OCI-LY7 (cell line): ENCODE data around the gene TREML1. TPM values are rescaled to one million over a fixed set of nuclear protein-coding genes. Genes with fewer than 3 reads are reported as not detected.

Experiments used
- BruUV-seq: library from RNA; stranded (reverse); fragments of 400-500 nt; replicated peaks from 2 replicates; lab custom pipeline; 2021; lab: Mats Ljungman, UMichigan
- CTCF ChIA-PET: fragments of 300-600 bp; sonication (Branson Sonifier 250); formaldehyde crosslinking; loops from one replicate; lab custom pipeline; 2022; ENCODE audit warnings: antibody characterized with exemption; ENCODE audit not compliant: unreplicated experiment; lab: Charles Lee
- POLR2A ChIA-PET: fragments of 300-600 bp; sonication (Branson Sonifier 250); formaldehyde crosslinking; loops from one replicate; lab custom pipeline; 2022; ENCODE audit warnings: antibody characterized with exemption; lab: Charles Lee
- DNase-seq: peaks from one replicate; pipeline ENCODE4 v3.0.0-alpha.2; 2015; ENCODE audit warnings: low spot score
- H2AFZ ChIP-seq: fragments of 200-600 bp; sonication (generic), shearing (Covaris generic); 2 replicates; pipeline ENCODE4 v1.6.1; 2014; ENCODE audit warnings: mild to moderate bottlenecking, antibody characterized with exemption, low read length, moderate library complexity
- H3K27ac ChIP-seq: fragments of 200-600 bp; sonication (generic); 2 replicates; pipeline ENCODE4 v1.5.1; 2014; ENCODE audit warnings: mixed run types, low read depth, mild to moderate bottlenecking, moderate library complexity, low read length, inconsistent platforms; ENCODE audit not compliant: poor library complexity, severe bottlenecking
- H3K36me3 ChIP-seq: fragments of 200-600 bp; sonication (generic); 2 replicates; pipeline ENCODE4 v1.6.1; 2014; ENCODE audit warnings: mild to moderate bottlenecking, antibody characterized with exemption, low read length, moderate library complexity, mixed read lengths; ENCODE audit not compliant: insufficient read depth
- H3K4me1 ChIP-seq: fragments of 200-600 bp; sonication (generic); 2 replicates; pipeline ENCODE4 v1.5.1; 2014; ENCODE audit warnings: mild to moderate bottlenecking, low read length; ENCODE audit not compliant: insufficient read depth, poor library complexity, severe bottlenecking
- H3K4me2 ChIP-seq: fragments of 200-600 bp; sonication (generic); 2 replicates; pipeline ENCODE4 v1.6.1; 2014; ENCODE audit warnings: mild to moderate bottlenecking, low read length
- H3K4me3 ChIP-seq: fragments of 200-600 bp; sonication (generic); 2 replicates; pipeline ENCODE4 v1.5.1; 2014; ENCODE audit warnings: mild to moderate bottlenecking, low read depth, low read length; ENCODE audit not compliant: poor library complexity, severe bottlenecking
- H3K79me2 ChIP-seq: fragments of 200-600 bp; sonication (generic); 2 replicates; pipeline ENCODE4 v1.6.1; 2016; ENCODE audit warnings: low read depth, mild to moderate bottlenecking, low read length, moderate library complexity, mixed read lengths; ENCODE audit not compliant: insufficient read depth
- H3K9me2 ChIP-seq: fragments of 200-600 bp; sonication (generic); 2 replicates; pipeline ENCODE4 v1.6.1; 2016; ENCODE audit warnings: mild to moderate bottlenecking, low read length, mixed read lengths; ENCODE audit not compliant: insufficient read depth
- H3K9me3 ChIP-seq: fragments of 200-600 bp; sonication (generic); 2 replicates; pipeline ENCODE4 v1.6.1; 2014; ENCODE audit warnings: mild to moderate bottlenecking, mixed run types, low read length, mixed read lengths
- H4K20me1 ChIP-seq: fragments of 200-600 bp; sonication (generic); 2 replicates; pipeline ENCODE4 v1.6.1; 2014; ENCODE audit warnings: mild to moderate bottlenecking, antibody characterized with exemption, low read length, moderate library complexity, mixed read lengths; ENCODE audit not compliant: insufficient read depth
- CTCF ChIP-seq: fragments of 200-600 bp; sonication (generic); conservative IDR thresholded peaks from 2 replicates; pipeline ENCODE4 v1.5.1; 2014; ENCODE audit warnings: mild to moderate bottlenecking, antibody characterized with exemption, low read length, moderate library complexity, mixed read lengths
- EZH2phosphoT487 ChIP-seq: fragments of 200-600 bp; sonication (generic); IDR thresholded peaks from 2 replicates; pipeline ENCODE4 v1.6.1; 2018; ENCODE audit warnings: low read depth, borderline replicate concordance, mild to moderate bottlenecking, mixed run types, antibody characterized with exemption, low read length, moderate library complexity, mixed read lengths
- intact Hi-C: fragments of 100-400 bp; cut with micrococcal nuclease; formaldehyde crosslinking; loops from one replicate; pipeline ENCODE4 v1.10.0; 2022; ENCODE audit not compliant: unreplicated experiment
- total RNA-seq, 2 experiments: library from RNA; depleted of rRNA in 1 of 2; stranded (reverse); fragments of >200 nt in 1 of 2; shearing (Covaris generic) in 1 of 2; gene quantifications; 2 replicates each; pipeline ENCODE4 v1.2.3, GENCODE V29; 2014 to 2022

TREML1 gene
- total RNA-seq, 2 experiments from 2014 or later, result not detected

GRCh38 chr6:41100871-41101287 is 53.3 kb downstream of the TREML1 start:
- no peaks in the 10 kb centered on the region; the same call in 1 of the 2 replicates for H4K20me1 ChIP-seq
- ChIA-PET CTCF (no interaction called here), POLR2A (no interaction called here)
- no peaks in the 10 kb centered on the region for H3K9me2 ChIP-seq
- DNase-seq, result no peak
- H3K27ac ChIP-seq, result no peak overlapping the region
- H2AFZ ChIP-seq, result no peak overlapping the region
- no peak overlapping the region for H3K4me2 ChIP-seq
- peaks cover 69% of the 10 kb centered on the region for H3K36me3 ChIP-seq
- no peaks in the 10 kb centered on the region for H3K4me1 ChIP-seq
- no TSS peak for BruUV-seq
- TF ChIP-seq EZH2phosphoT487 (no peak), CTCF (no peak)
- no peak overlapping the region for H3K4me3 ChIP-seq
- intact Hi-C loops, result no loop called here
- H3K79me2 ChIP-seq, result no peaks in the 10 kb centered on the region
- no peaks in the 10 kb centered on the region for H3K9me3 ChIP-seq

Other genes with a start within 250 kb of the TREML1 start
- gene UNC5CL, start 115.1 kb downstream of the TREML1 start, total RNA-seq (2014; rRNA removed; shearing (Covaris generic)), result 0.62 and 0.85 TPM in 2 replicates
- gene UNC5CL, start 115.1 kb downstream of the TREML1 start, total RNA-seq (2022), result 0.49 and 0.63 TPM in 2 replicates
- not detected in 2 replicates for gene TSPO2, start 111.9 kb downstream of the TREML1 start, total RNA-seq (2014; rRNA removed; shearing (Covaris generic))
- not detected in 2 replicates for gene TSPO2, start 111.9 kb downstream of the TREML1 start, total RNA-seq (2022)
- not detected in 2 replicates for gene APOBEC2, start 101.1 kb downstream of the TREML1 start, total RNA-seq (2014; rRNA removed; shearing (Covaris generic))
- not detected in 2 replicates for gene APOBEC2, start 101.1 kb downstream of the TREML1 start, total RNA-seq (2022)
- 19.5 and 21.0 TPM in 2 replicates for gene OARD1, start 82.0 kb downstream of the TREML1 start, total RNA-seq (2014; rRNA removed; shearing (Covaris generic))
- 41.6 and 47.9 TPM in 2 replicates for gene OARD1, start 82.0 kb downstream of the TREML1 start, total RNA-seq (2022)
- 23.5 and 29.5 TPM in 2 replicates for gene NFYA, start 81.4 kb downstream of the TREML1 start, total RNA-seq (2014; rRNA removed; shearing (Covaris generic))
- gene NFYA, start 81.4 kb downstream of the TREML1 start, total RNA-seq (2022), result 46.4 and 47.9 TPM in 2 replicates
- not detected in 2 replicates for gene TREM2, start 8.8 kb upstream of the TREML1 start, total RNA-seq (2014; rRNA removed; shearing (Covaris generic))
- gene TREM2, start 8.8 kb upstream of the TREML1 start, total RNA-seq (2022), result not detected in 2 replicates
- gene TREML2, start 46.8 kb upstream of the TREML1 start, total RNA-seq (2014; rRNA removed; shearing (Covaris generic)), result 5.5 and 6.2 TPM in 2 replicates
- 15.1 and 17.4 TPM in 2 replicates for gene TREML2, start 46.8 kb upstream of the TREML1 start, total RNA-seq (2022)
- gene TREML4, start 74.0 kb upstream of the TREML1 start, total RNA-seq (2014; rRNA removed; shearing (Covaris generic)), result not detected in 2 replicates
- not detected in 2 replicates for gene TREML4, start 74.0 kb upstream of the TREML1 start, total RNA-seq (2022)
- gene TREM1, start 132.3 kb upstream of the TREML1 start, total RNA-seq (2014; rRNA removed; shearing (Covaris generic)), result 0.19 TPM in 1 of 2 replicates, not detected in the other
- gene TREM1, start 132.3 kb upstream of the TREML1 start, total RNA-seq (2022), result 0.51 and 0.55 TPM in 2 replicates
- not detected in 2 replicates for gene NCR2, start 181.3 kb upstream of the TREML1 start, total RNA-seq (2014; rRNA removed; shearing (Covaris generic))
- not detected in 2 replicates for gene NCR2, start 181.3 kb upstream of the TREML1 start, total RNA-seq (2022)